GM10266 (cell line): Measurements from ENCODE around the gene ZNF317.

Experiments used
- DNase-seq: peaks from one replicate; pipeline ENCODE4 v3.0.0; 2012; ENCODE audit errors: extremely low spot score
- TF ChIP-seq, protein P1 (sequence below): IDR thresholded peaks from 2 replicates; pipeline ENCODE4 v1.5.1; 2012; ENCODE audit warnings: mild to moderate bottlenecking, low read depth; ENCODE audit not compliant: control insufficient read depth, insufficient read depth; ENCODE audit errors: missing control alignments

Gene ZNF317

GRCh38 chr19:9140159-9140874 lies at the start of gene ZNF317:
ZNF317 (plus strand) TSS chr19:9140397; CDS start chr19:9156017, 15,620 bp downstream.
- TF ChIP-seq, protein P1, sequence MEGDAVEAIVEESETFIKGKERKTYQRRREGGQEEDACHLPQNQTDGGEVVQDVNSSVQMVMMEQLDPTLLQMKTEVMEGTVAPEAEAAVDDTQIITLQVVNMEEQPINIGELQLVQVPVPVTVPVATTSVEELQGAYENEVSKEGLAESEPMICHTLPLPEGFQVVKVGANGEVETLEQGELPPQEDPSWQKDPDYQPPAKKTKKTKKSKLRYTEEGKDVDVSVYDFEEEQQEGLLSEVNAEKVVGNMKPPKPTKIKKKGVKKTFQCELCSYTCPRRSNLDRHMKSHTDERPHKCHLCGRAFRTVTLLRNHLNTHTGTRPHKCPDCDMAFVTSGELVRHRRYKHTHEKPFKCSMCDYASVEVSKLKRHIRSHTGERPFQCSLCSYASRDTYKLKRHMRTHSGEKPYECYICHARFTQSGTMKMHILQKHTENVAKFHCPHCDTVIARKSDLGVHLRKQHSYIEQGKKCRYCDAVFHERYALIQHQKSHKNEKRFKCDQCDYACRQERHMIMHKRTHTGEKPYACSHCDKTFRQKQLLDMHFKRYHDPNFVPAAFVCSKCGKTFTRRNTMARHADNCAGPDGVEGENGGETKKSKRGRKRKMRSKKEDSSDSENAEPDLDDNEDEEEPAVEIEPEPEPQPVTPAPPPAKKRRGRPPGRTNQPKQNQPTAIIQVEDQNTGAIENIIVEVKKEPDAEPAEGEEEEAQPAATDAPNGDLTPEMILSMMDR, result no peak
- peak; percentile 80 for DNase-seq

DNA sequence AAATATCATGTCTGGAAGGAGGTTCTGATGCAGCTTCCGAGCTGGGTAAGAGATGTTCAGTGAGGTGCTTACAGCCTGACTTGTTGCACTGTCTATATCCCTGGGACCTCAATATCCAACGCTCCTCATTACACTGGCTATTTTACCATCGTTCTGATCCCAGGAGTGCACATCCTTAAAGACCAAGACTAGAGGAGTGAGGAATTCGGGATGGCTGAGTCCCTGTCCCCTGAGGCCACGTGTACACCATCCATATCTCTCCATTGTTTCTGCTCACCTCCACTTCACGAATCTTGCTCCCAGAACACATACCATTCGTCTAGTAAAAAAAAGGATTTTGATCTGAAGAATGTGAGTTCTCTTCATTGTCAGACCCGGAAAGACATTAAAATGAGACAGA lies 32.8 kb upstream of the ZNF317 start, which contains the start of gene OR7G2:
OR7G2 (minus strand) TSS at position 101 of the 400 bp plus-strand sequence. CDS start 4,232 bp downstream, outside the sequence.
- TF ChIP-seq, protein P1, result no peak
- no peak for DNase-seq

- no peak for DNase-seq
- TF ChIP-seq, protein P1, result no peak
Observed at GRCh38 chr19:9109959-9110358, 30.2 kb upstream of the ZNF317 start.

- TF ChIP-seq, protein P1, result no peak
- DNase-seq, result no peak
Observed at GRCh38 chr19:9115307-9115813, 24.8 kb upstream of the ZNF317 start, which contains the start of gene OR7G1. OR7G1 (minus strand) TSS chr19:9115763; CDS start chr19:9115763, 0 bp downstream.

GRCh38 chr19:9116547-9116946 lies 23.6 kb upstream of the ZNF317 start:
- DNase-seq, result no peak
- TF ChIP-seq, protein P1, result no peak

- TF ChIP-seq, protein P1, result no peak
- no peak for DNase-seq
Observed at GRCh38 chr19:9126900-9127405, 13.2 kb upstream of the ZNF317 start, which contains the start of gene OR7G3. OR7G3 (minus strand) TSS chr19:9126950; CDS start chr19:9126950, 0 bp downstream.

DNA sequence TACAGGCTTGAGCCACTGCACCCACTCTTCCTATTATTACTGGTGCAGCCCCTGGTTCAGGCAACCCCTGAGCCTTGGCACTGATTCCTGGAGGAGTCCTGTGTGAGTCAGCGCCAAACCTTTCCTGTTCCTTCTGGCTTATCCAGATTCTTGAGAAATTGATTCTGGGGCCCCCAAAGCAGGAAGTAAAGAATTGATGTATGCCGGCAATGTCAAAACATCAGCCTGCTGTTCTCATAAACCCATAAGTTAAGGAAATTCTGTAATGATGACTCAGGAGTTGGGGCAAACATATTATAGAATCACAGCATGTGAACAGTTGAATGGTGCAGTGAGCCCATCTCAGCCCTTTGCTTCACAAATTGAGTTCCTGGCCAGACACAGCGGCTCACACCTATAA lies 12.0 kb upstream of the ZNF317 start:
- TF ChIP-seq, protein P1, result no peak
- DNase-seq, result no peak
